Keratinocyte (primary cell): ENCODE results near the gene FBLN7. TPM values are rescaled to one million over a fixed set of nuclear protein-coding genes. Genes with fewer than 3 reads are reported as not detected.

Source experiments
- DNase-seq: peaks from one replicate; pipeline ENCODE4 v3.0.0-alpha.2; 2011; ENCODE audit warnings: low read depth, missing footprints, low spot score
- FAIRE-seq: peaks from 2 replicates; lab custom pipeline; 2011; peaks lifted over from hg19 to GRCh38; lab: Jason Lieb, UNC
- H2AFZ ChIP-seq: 2 replicates; pipeline ENCODE4 v1.6.0; 2012; ENCODE audit warnings: low read length, control low read depth, inconsistent platforms; ENCODE audit not compliant: control insufficient read depth
- H3K27ac ChIP-seq: 2 replicates; pipeline ENCODE4 v1.5.1; 2011; ENCODE audit warnings: low read length; ENCODE audit not compliant: control insufficient read depth, insufficient read depth
- H3K27me3 ChIP-seq: 3 replicates; pipeline ENCODE4 v1.6.0; 2011; ENCODE audit warnings: low read length; ENCODE audit not compliant: control insufficient read depth, insufficient read depth; ENCODE audit errors: extremely low read depth
- H3K36me3 ChIP-seq, 2 experiments: 2 replicates in 1 of 2; 3 replicates in 1 of 2; pipeline ENCODE4 v1.5.1; 2011; ENCODE audit warnings: low read length in 2 of 2, mild to moderate bottlenecking in 1 of 2; ENCODE audit not compliant: control insufficient read depth in 2 of 2, insufficient read depth in 2 of 2; ENCODE audit errors: extremely low read depth in 1 of 2
- H3K4me1 ChIP-seq: 3 replicates; pipeline ENCODE4 v1.5.1; 2011; ENCODE audit warnings: low read length; ENCODE audit not compliant: control insufficient read depth, insufficient read depth; ENCODE audit errors: extremely low read depth
- H3K4me2 ChIP-seq: 3 replicates; pipeline ENCODE4 v1.6.0; 2011; ENCODE audit warnings: low read depth, low read length; ENCODE audit not compliant: control insufficient read depth, insufficient read depth; ENCODE audit errors: extremely low read depth
- H3K4me3 ChIP-seq, 3 experiments: fragments of 200-600 bp in 1 of 3; sonication (generic) in 1 of 3; 2 replicates in 2 of 3; 3 replicates in 1 of 3; pipeline ENCODE4 v1.5.1; 2011 to 2016; ENCODE audit warnings: low read length in 3 of 3, mild to moderate bottlenecking in 3 of 3, control low read depth in 2 of 3, inconsistent platforms in 1 of 3, low read depth in 1 of 3, mixed read lengths in 1 of 3, mixed run types in 1 of 3, moderate library complexity in 1 of 3; ENCODE audit not compliant: control insufficient read depth in 2 of 3, insufficient read depth in 2 of 3; ENCODE audit errors: extremely low read depth in 1 of 3
- H3K79me2 ChIP-seq: 2 replicates; pipeline ENCODE4 v1.6.0; 2012; ENCODE audit warnings: low read length; ENCODE audit not compliant: control insufficient read depth, insufficient read depth
- H3K9ac ChIP-seq: 3 replicates; pipeline ENCODE4 v1.6.0; 2011; ENCODE audit warnings: low read length; ENCODE audit not compliant: control insufficient read depth, insufficient read depth; ENCODE audit errors: extremely low read depth
- H3K9me1 ChIP-seq: 3 replicates; pipeline ENCODE4 v1.6.0; 2011; ENCODE audit warnings: low read length; ENCODE audit not compliant: control insufficient read depth, insufficient read depth; ENCODE audit errors: extremely low read depth
- H3K9me3 ChIP-seq: 2 replicates; pipeline ENCODE4 v1.5.1; 2012; ENCODE audit warnings: low read depth, low read length; ENCODE audit not compliant: control insufficient read depth
- H4K20me1 ChIP-seq: 3 replicates; pipeline ENCODE4 v1.6.0; 2011; ENCODE audit warnings: low read length; ENCODE audit not compliant: control insufficient read depth, insufficient read depth; ENCODE audit errors: extremely low read depth
- EZH2 ChIP-seq: IDR thresholded peaks from one replicate; pipeline ENCODE4 v1.6.1; 2012; ENCODE audit warnings: inconsistent platforms, mild to moderate bottlenecking, low read length, moderate library complexity
- dilution Hi-C: fragments of 300-500 bp; cut with MboI; formaldehyde crosslinking; loops from one replicate; pipeline ENCODE4 v1.7.0; 2020; ENCODE audit warnings: low sequenced_read_pairs; ENCODE audit not compliant: extremely low pct_ligation_motif_present
- polyA plus RNA-seq, 5 experiments: library from polyadenylated mRNA; depleted of rRNA in 3 of 5; stranded (reverse) in 3 of 5; stranded (forward) in 1 of 5; unstranded in 1 of 5; fragments of >200 nt; gene quantifications; 1 replicate in 1 of 5; 2 replicates in 3 of 5; 3 replicates in 1 of 5; pipeline versions ENCODE4 v1.2.1 to v1.2.3, GENCODE V29; 2011 to 2012; ENCODE audit warnings: missing spikeins in 2 of 5, low read depth in 1 of 5, low replicate concordance in 1 of 5
- TF ChIP-seq, protein P1 (sequence below), 3 experiments: IDR thresholded peaks in 1 of 3; conservative IDR thresholded peaks in 1 of 3; optimal IDR thresholded peaks in 1 of 3; 2 replicates in 2 of 3; 3 replicates in 1 of 3; pipeline versions ENCODE3 to v1.5.1; 2011; ENCODE audit warnings: low read length in 3 of 3, mild to moderate bottlenecking in 3 of 3, moderate library complexity in 2 of 3, control low read depth in 1 of 3, inconsistent platforms in 1 of 3; ENCODE audit not compliant: insufficient read depth in 2 of 3; ENCODE audit errors: extremely low read depth in 1 of 3

FBLN7 gene
- polyA plus RNA-seq, 1 donor (not counting 4 experiments of a cell fraction or from before 2014, with no cell fraction given) = not detected

DNA sequence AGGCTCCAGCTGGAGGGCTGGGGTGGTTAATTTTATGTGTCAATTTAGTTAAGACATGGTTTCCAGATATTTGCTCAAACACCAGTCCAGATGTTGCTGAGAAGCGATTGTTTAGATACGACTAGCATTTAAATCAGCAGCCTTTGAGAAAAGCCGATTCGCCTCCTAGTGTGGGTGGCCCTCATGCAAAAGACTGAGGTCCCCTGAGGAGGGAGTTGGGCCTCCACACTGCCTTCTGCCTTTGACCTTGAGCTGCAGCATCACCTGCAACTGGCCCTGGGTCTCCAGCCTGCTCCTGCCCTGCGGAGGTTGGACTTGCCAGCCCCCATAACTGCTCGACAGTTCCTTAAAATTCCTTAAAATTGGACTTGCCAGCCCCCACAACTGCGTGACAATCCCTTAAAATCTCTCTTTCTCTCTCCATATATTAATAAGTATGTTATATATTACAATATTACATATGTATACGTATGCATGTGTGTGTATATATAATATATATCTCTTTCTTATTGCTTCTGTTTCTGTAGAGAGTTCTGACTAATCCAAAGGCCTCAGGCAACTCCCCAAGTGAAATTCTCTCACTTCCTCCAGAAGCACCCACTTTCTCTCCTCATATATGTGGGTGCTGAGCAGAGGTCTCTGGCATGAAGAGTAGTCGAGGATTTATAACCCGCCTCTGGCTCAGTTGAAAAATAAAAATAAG, 14.4 kb downstream of the FBLN7 start:
- H2AFZ ChIP-seq = no peak overlapping the region
- H3K9ac ChIP-seq = no peak overlapping the region
- no peak for DNase-seq
- FAIRE-seq = no peak
- H3K4me1 ChIP-seq = peaks cover 13% of the 10 kb centered on the region
- H3K79me2 ChIP-seq = no peaks in the 10 kb centered on the region
- no peak overlapping the region for H3K4me3 ChIP-seq
- peaks cover 9% of the 10 kb centered on the region for H3K27me3 ChIP-seq
- no peaks in the 10 kb centered on the region for H3K9me1 ChIP-seq
- no peaks in the 10 kb centered on the region for H3K36me3 ChIP-seq
- H3K4me2 ChIP-seq = no peak overlapping the region
- no peaks in the 10 kb centered on the region for H4K20me1 ChIP-seq
- no peaks in the 10 kb centered on the region for H3K9me3 ChIP-seq
- TF ChIP-seq, protein P1, sequence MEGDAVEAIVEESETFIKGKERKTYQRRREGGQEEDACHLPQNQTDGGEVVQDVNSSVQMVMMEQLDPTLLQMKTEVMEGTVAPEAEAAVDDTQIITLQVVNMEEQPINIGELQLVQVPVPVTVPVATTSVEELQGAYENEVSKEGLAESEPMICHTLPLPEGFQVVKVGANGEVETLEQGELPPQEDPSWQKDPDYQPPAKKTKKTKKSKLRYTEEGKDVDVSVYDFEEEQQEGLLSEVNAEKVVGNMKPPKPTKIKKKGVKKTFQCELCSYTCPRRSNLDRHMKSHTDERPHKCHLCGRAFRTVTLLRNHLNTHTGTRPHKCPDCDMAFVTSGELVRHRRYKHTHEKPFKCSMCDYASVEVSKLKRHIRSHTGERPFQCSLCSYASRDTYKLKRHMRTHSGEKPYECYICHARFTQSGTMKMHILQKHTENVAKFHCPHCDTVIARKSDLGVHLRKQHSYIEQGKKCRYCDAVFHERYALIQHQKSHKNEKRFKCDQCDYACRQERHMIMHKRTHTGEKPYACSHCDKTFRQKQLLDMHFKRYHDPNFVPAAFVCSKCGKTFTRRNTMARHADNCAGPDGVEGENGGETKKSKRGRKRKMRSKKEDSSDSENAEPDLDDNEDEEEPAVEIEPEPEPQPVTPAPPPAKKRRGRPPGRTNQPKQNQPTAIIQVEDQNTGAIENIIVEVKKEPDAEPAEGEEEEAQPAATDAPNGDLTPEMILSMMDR (optimal IDR thresholded peaks at IDR 0.05 in 1 of 3, IDR thresholded peaks at IDR 0.05 in 1 of 3, conservative IDR thresholded peaks at IDR 0.05 in 1 of 3; ENCODE audit: extremely low read depth in 1 of 3, insufficient read depth in 2 of 3, low read length in 3 of 3) = no peak
- TF ChIP-seq EZH2 = no peak
- no peak overlapping the region for H3K27ac ChIP-seq
- dilution Hi-C loops = no loop called here

DNA sequence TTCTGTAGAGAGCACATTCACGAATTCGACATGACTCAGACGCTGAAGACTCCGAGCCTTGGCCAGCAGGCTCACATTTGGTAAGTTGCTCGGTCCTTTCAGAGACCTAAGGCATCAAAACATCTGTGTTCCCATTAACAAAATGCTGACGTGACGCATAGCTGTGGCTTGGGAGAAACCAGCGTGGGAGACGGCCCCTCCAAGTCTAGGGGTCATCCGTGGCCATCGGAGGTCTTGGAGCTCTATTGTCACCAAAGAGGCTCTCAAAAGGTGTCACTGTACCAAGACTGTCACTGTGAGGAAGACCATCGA, 14.9 kb downstream of the FBLN7 start:
- no peaks in the 10 kb centered on the region for H3K9me3 ChIP-seq
- H3K79me2 ChIP-seq = no peaks in the 10 kb centered on the region
- dilution Hi-C loops = no loop called here
- no peaks in the 10 kb centered on the region for H3K9me1 ChIP-seq
- peaks cover 6% of the 10 kb centered on the region for H3K27me3 ChIP-seq
- no peaks in the 10 kb centered on the region for H3K36me3 ChIP-seq
- no peak overlapping the region for H3K9ac ChIP-seq
- no peak overlapping the region for H3K4me3 ChIP-seq
- DNase-seq = no peak
- H4K20me1 ChIP-seq = no peaks in the 10 kb centered on the region
- H2AFZ ChIP-seq = no peak overlapping the region
- no peak for FAIRE-seq
- H3K4me1 ChIP-seq = peaks cover 13% of the 10 kb centered on the region
- H3K27ac ChIP-seq = no peak overlapping the region
- H3K4me2 ChIP-seq = no peak overlapping the region
- TF ChIP-seq, protein P1 (optimal IDR thresholded peaks at IDR 0.05 in 1 of 3, IDR thresholded peaks at IDR 0.05 in 1 of 3, conservative IDR thresholded peaks at IDR 0.05 in 1 of 3; ENCODE audit: extremely low read depth in 1 of 3, insufficient read depth in 2 of 3, low read length in 3 of 3) = no peak
- no peak for TF ChIP-seq EZH2
